ENCODE results near the gene ELMO2.
"Not testable (repeated sequence)": the region's sequence is repeated elsewhere in the genome, so short reads cannot be mapped to it uniquely, and the experiment has no call there.

ELMO2 gene

DNA sequence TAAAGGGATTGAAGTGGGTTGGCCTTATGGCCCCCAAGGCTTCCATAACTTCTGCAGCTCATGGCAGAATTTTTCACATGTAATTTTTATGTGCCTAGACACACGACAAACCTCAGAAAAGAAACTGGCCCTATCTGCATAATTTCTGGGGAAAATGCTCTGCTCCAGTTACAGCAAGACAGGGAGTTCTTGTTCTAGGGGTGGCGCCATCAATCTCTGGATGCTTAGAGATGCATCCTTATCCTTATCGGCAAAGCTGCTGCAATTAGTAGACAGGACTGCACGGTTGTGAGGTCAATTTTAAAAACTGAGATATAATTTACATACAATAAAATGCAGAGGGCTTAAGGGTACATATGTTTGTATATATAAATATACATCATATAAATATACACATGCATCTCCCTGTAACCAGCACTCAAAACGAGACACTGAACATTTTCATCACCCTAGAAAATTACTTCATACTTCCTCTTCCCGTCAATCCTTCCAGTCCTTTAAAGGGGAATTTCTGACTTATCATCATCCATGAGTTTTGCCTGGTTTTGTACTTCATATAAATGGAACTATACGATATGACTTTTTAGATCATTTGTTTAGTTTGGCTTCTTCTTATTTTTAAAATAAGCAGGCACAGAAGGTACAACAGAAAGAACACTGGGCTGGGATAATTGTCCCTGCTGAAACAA lies 10.2 kb downstream of the ELMO2 start:
- no peak overlapping the region for H3K4me3 Mint-ChIP-seq
- peaks cover 18% of the 10 kb centered on the region for H3K4me1 Mint-ChIP-seq
- H3K36me3 Mint-ChIP-seq: peaks cover 25% of the 10 kb centered on the region
- no peak for ATAC-seq (ENCODE audit: low read depth)
- H3K27ac Mint-ChIP-seq: no peak overlapping the region
- H3K27me3 Mint-ChIP-seq: no peaks in the 10 kb centered on the region
- no peaks in the 10 kb centered on the region for H3K9me3 Mint-ChIP-seq
- DNase-seq (ENCODE audit: low spot score in 2 of 2): no peak

DNA sequence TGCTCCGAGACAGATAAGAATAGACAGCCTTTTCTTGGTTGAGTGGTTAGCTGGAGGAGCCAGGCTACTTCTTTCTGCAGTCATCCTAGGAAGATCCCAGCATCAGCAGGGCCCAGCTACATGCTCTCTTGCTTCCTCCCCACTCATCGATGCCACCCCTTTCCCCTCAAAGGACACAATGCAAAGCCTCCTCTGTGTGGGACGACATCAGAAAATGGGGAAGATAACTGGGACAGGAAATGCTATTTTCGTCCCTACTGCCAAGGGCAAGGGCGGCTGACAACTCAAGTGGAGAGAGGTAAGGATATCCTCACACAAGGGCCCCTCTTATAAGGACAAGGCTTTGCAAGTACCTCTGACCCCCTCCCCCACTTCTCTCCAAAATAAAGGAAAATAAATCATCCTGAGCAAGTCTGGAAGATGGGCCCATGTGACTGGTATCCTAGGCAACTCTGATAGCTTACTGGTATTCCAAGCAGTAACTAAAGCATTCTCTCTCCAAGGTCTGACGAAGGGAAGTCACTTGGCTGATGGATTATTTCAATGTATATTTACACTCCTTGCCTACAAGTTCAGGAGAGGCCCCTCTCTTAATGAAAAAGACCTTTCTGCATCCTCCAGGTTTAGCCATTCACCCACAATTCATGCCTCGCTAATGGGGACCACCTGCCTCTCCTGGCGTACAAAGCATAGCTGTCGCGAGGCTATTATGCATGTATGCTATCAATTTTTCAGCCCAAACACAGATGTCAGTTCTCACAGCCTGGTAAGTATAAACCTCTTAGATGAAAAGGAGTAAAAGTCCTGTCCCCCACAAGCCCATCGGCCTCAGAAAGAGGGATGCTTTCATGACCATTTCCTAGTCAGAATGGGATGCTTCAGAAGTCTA lies 11.3 kb downstream of the ELMO2 start:
- H3K36me3 Mint-ChIP-seq: peaks cover 30% of the 10 kb centered on the region

DNA sequence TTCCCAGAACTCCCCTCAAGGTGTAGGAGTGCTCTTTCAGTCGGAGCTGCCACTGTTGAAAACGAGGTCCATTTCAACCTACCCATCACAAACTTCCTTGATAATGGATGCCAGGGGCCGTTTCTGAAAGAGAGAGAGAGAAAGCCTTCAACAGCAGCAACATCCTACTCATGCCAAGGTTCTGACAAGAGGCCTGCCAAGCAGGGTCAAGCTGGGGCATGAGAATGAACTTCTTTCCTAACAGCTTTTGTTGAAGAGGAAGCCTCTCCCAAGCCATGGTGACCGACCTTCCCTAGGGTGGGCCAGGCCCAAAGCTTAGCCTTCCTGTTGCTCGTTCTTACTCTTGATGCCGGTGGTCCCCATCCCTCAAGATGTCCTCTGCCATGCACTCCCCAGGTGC lies 12.4 kb downstream of the ELMO2 start:
- Mint-ChIP-seq H3K36me3 (peaks cover 30% of the 10 kb centered on the region), H3K4me1 (peaks cover 2% of the 10 kb centered on the region), H3K27me3 (no peaks in the 10 kb centered on the region), H3K4me3 (no peak overlapping the region), H3K9me3 (no peaks in the 10 kb centered on the region), H3K27ac (no peak overlapping the region)
- DNase-seq (ENCODE audit: low spot score in 2 of 2) (no peak), ATAC-seq (ENCODE audit: low read depth) (no peak)

More for the DNA sequence above, 11.3 kb downstream of the ELMO2 start:
- Mint-ChIP-seq H3K9me3 (no peaks in the 10 kb centered on the region), H3K4me3 (no peak overlapping the region), H3K27me3 (no peaks in the 10 kb centered on the region), H3K27ac (no peak overlapping the region), H3K4me1 (peaks cover 10% of the 10 kb centered on the region)
- ATAC-seq (ENCODE audit: low read depth) (no peak), DNase-seq (ENCODE audit: low spot score in 2 of 2) (no peak)

DNA sequence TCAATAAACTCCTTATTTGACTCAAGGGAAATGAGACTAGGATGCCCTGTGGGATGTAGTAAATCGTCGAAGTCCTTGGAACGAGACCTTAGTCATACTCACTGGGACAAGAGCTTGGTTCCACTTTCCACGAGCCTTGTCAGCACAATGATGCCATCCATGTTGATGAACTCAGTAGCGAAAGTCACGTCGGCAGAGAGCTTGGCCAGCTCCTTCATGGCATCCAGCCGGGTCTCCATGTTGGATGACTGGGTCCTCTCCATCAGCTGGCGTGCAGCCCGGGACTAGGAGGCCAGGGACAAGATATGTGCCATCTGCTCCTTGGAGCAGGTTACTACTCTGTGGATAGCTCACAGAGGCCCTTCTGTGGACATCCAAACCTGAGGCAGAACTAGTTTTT lies 17.5 kb downstream of the ELMO2 start:
- no peaks in the 10 kb centered on the region for H3K9me3 Mint-ChIP-seq
- H3K36me3 Mint-ChIP-seq: peaks cover 39% of the 10 kb centered on the region
- ATAC-seq (ENCODE audit: low read depth) (no peak), DNase-seq (ENCODE audit: low spot score in 2 of 2) (no peak)
- H3K27ac Mint-ChIP-seq: no peak overlapping the region
- no peaks in the 10 kb centered on the region for H3K27me3 Mint-ChIP-seq
- no peak overlapping the region for H3K4me3 Mint-ChIP-seq
- peaks cover 5% of the 10 kb centered on the region for H3K4me1 Mint-ChIP-seq

DNA sequence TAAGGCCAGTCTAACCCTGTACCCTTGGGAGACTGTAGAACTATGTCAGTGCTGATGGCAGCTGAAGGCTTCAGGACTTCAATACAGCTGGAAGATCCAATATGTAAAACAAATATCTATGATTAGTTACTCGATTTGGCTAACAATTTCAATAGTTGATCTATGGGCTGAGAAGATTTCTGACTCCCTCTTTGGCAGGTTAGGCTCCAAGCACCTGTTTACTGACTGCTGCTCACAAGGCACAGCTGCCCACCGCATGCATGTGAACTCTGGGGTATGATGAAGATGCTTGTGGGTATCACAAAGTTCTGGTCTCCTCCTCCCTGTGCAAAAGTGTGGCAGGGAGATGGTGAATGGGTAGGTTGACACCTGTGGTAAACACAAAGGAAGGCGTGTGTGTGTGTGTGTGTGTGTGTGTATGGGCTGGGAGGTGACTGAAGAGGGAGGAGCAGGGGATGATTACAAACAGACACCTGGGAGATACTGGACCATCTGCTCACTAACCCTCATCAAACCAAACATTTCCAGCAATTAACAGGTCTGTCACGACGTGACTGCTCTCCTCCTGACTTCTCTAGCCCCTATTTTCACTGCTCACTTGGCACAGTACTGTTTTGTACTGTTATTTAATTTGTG lies 18.1 kb downstream of the ELMO2 start:
- peaks cover 5% of the 10 kb centered on the region for H3K4me1 Mint-ChIP-seq
- DNase-seq (ENCODE audit: low spot score in 2 of 2) (no peak), ATAC-seq (ENCODE audit: low read depth) (no peak)
- no peaks in the 10 kb centered on the region for H3K27me3 Mint-ChIP-seq
- peaks cover 42% of the 10 kb centered on the region for H3K36me3 Mint-ChIP-seq
- H3K27ac Mint-ChIP-seq: peak overlapping the region; percentile 43
- H3K9me3 Mint-ChIP-seq: no peaks in the 10 kb centered on the region
- H3K4me3 Mint-ChIP-seq: no peak overlapping the region

DNA sequence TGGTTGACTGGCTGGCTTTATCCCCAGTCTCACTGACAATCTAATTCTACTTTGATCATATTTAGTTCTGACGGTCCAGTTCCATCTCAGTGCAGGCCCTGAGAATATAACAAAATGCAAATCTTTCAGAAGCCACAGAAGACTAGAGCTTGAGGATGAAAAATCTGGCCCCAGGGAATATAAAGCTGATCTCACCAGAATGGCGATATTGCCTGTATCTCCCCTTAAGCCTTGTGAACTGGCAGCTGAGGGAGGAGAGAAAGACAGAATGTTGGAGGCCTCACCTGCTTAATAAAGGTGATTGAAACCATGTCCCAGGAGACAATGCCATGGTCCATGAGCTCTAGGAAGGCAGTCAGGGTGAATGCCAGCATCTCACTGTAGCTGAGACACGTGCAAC lies 19.4 kb downstream of the ELMO2 start:
- H3K27me3 Mint-ChIP-seq; H3K4me1 Mint-ChIP-seq; H3K4me3 Mint-ChIP-seq; ATAC-seq (ENCODE audit: low read depth); H3K27ac Mint-ChIP-seq; H3K9me3 Mint-ChIP-seq; DNase-seq (ENCODE audit: low spot score in 2 of 2): not testable (repeated sequence)
- peaks cover 36% of the 10 kb centered on the region for H3K36me3 Mint-ChIP-seq

DNA sequence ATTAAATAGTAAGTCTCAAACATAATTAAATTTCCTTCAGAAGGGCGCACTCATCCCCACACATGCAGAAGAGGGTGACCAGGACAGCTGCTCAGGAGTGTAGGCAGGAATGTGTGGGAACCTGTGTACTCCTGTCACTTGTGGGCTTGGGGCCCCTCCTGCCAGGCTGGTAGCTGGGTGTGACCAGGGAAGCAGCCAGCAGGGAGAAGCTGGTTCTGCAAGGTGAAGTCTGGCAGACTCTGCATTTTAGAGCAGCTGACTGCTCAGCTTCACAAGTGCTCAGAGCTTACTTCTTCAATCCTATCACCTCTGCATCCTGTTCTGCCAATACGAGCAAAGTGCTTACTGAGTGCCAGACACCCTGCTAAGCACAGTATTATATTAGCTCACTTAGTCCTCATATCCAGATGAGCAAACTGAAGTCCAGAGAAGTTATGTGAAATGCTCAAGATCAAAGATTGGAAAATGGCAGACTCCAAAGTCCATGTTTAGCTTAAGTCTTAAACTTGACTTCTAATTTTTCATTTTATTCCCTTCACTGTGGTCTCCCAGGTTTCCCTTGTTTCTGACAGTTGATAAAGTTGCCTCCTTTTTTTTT lies 27.9 kb downstream of the ELMO2 start:
- no peak overlapping the region for H3K4me3 Mint-ChIP-seq
- DNase-seq (ENCODE audit: low spot score in 2 of 2): no peak
- H3K36me3 Mint-ChIP-seq: peaks cover 34% of the 10 kb centered on the region

DNA sequence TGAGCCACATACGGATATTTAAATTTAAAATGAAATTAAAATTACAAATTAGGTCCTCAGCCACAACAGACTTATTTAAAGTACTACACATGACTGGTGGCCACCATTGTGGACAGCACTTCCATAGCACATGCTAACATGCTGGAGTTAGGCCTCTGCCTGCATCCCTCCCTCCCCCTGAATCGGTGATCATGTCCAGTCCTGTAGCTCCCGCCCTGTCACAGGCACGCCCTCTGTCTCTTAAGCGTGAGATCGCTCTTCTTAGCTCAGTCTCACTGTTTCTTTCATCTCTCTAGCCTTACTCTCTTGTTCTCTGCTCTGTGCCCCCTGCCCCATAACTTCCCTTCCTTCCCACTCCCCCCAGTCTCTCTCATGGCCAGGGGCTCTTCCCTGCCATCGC lies 28.9 kb downstream of the ELMO2 start:
- no peak overlapping the region for H3K27ac Mint-ChIP-seq
- peaks cover 3% of the 10 kb centered on the region for H3K4me1 Mint-ChIP-seq

More for the DNA sequence above, 27.9 kb downstream of the ELMO2 start:
- H3K27me3 Mint-ChIP-seq: no peaks in the 10 kb centered on the region
- H3K9me3 Mint-ChIP-seq: no peaks in the 10 kb centered on the region
- H3K4me1 Mint-ChIP-seq: peaks cover 3% of the 10 kb centered on the region
- ATAC-seq (ENCODE audit: low read depth): no peak
- H3K27ac Mint-ChIP-seq: no peak overlapping the region

DNA sequence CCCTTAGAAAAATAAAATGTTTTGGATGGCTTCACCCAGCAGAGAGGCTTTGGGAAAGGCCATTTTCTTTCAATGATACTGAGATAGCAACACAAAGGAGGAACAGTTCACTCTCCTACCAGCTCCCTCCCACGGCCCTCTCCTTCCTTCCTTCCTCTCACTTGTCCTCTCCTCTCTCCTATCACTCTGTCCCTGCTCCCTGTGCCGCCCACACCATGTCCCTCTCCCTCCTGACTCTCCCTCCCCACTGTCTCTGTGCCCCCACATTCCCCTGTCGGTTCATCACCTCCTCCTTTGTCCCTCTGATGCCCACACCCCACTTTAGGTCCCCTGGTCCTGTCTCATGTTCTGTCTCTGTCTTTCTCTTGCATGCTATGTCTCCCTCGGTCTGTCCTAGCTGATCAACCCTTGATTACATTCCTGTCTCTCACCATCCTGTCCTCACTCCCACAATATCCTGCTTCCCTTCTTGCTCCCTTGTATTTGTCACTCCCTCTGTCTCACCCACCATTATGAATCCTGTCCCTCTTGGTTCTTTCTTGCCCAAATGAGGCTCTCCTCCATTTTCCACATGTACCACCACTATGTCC lies 30.1 kb downstream of the ELMO2 start:
- Mint-ChIP-seq H3K4me1 (peaks cover 3% of the 10 kb centered on the region), H3K27ac (peak overlapping the region; percentile 10), H3K27me3 (no peaks in the 10 kb centered on the region), H3K36me3 (peaks cover 42% of the 10 kb centered on the region), H3K4me3 (no peak overlapping the region), H3K9me3 (no peaks in the 10 kb centered on the region)
- ATAC-seq (ENCODE audit: low read depth) (no peak), DNase-seq (ENCODE audit: low spot score in 2 of 2) (no peak)

More for the DNA sequence above, 28.9 kb downstream of the ELMO2 start:
- no peak overlapping the region for H3K4me3 Mint-ChIP-seq
- no peak for ATAC-seq (ENCODE audit: low read depth)
- no peaks in the 10 kb centered on the region for H3K9me3 Mint-ChIP-seq
- H3K27me3 Mint-ChIP-seq: no peaks in the 10 kb centered on the region
- no peak for DNase-seq (ENCODE audit: low spot score in 2 of 2)
- H3K36me3 Mint-ChIP-seq: peaks cover 36% of the 10 kb centered on the region

DNA sequence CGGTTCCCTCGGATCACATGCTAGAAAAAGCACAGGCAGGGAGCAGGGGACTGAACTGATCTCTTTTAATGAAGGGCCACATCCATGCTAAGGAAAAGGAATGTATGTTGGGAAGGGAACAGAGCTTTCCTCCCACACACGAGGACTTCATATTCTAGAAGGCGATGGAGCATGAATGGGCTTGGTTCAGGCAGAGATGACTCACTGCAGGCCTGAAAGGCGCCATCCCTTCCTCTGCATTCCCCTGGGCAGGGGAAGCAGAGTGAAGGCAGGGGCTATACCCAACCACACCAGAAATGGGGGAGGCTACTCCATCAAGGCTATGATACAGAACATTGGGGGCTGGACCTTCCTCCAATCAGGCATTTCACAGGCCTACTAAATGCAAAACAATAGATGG lies 30.6 kb downstream of the ELMO2 start:
- ATAC-seq (ENCODE audit: low read depth): no peak
- Mint-ChIP-seq H3K27ac (peak overlapping the region; percentile 10), H3K4me3 (no peak overlapping the region), H3K36me3 (peaks cover 42% of the 10 kb centered on the region), H3K9me3 (no peaks in the 10 kb centered on the region), H3K27me3 (no peaks in the 10 kb centered on the region), H3K4me1 (peaks cover 3% of the 10 kb centered on the region)
- DNase-seq (ENCODE audit: low spot score in 2 of 2): no peak

DNA sequence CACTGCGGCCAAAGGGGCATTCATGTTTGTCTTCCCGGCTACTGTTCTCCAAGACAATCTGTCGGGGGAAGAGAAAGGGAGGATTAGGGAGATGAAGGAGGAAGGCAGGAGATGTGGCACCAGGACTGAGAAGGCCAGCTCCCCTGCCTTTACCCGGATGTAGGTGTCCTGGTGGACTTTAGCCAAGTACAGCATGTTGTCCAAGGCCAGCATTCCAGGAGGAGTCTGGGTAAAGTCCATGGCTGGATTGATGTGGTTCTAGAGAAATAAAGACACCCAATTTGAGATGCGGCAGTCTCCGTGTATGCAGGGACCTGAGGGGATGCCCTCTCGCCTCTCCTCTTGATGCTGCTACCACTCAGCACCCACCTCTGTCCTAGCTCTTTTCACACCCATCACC lies 32.0 kb downstream of the ELMO2 start:
- H3K4me1 Mint-ChIP-seq: peaks cover 3% of the 10 kb centered on the region
- no peak overlapping the region for H3K27ac Mint-ChIP-seq
- no peak overlapping the region for H3K4me3 Mint-ChIP-seq
- no peaks in the 10 kb centered on the region for H3K9me3 Mint-ChIP-seq
- no peaks in the 10 kb centered on the region for H3K27me3 Mint-ChIP-seq
- peaks cover 43% of the 10 kb centered on the region for H3K36me3 Mint-ChIP-seq
- ATAC-seq (ENCODE audit: low read depth) (no peak), DNase-seq (ENCODE audit: low spot score in 2 of 2) (no peak)

DNA sequence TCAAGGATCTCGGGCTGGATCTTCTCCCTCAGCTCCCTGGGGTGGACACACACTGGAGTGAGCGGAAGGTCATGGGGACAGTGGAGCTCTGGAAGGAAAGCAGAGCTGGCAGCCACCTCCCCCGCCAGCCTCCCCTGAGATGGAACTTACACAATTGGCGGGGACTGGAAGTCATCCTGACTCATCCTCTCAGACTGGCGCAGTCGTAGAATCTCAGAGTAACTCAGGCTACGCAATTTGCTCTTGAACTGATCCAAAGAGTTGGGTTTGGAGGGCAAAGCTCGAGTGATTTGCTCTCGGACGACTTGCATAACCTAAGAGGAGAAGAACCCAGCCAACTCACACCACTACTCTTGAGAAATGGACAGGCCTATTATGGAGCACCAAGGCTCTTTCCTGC lies 34.8 kb downstream of the ELMO2 start:
- Mint-ChIP-seq H3K4me3 (no peak overlapping the region), H3K27ac (no peak overlapping the region), H3K36me3 (peaks cover 37% of the 10 kb centered on the region), H3K4me1 (peaks cover 3% of the 10 kb centered on the region), H3K27me3 (no peaks in the 10 kb centered on the region), H3K9me3 (no peaks in the 10 kb centered on the region)
- DNase-seq (ENCODE audit: low spot score in 2 of 2) (no peak), ATAC-seq (ENCODE audit: low read depth) (no peak)

DNA sequence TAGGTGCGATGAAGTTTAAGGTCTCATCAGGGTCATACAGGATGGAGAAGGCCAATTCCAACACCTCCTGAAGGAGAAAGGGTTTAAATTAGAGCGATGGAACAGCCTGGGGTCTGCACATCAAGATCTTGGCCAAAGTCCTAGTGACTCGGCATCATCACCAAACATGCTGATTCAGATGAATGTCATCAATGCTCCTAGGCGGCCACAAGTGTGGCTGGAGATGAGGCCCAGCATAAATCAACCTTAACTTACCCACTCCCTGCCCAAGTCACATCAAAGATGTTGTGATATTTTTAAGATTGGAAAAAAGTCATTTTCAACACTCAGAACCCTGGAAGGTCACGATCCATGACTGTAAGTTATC lies 37.5 kb downstream of the ELMO2 start:
- Mint-ChIP-seq H3K4me1 (peaks cover under 1% of the 10 kb centered on the region), H3K27me3 (no peaks in the 10 kb centered on the region), H3K9me3 (no peaks in the 10 kb centered on the region), H3K27ac (no peak overlapping the region), H3K4me3 (no peak overlapping the region), H3K36me3 (peaks cover 24% of the 10 kb centered on the region)
- DNase-seq (ENCODE audit: low spot score in 2 of 2): no peak
- ATAC-seq (ENCODE audit: low read depth): no peak
